ENCODE data around the gene SH3D19.
"Not testable (repeated sequence)": the region's sequence is repeated elsewhere in the genome, so short reads cannot be mapped to it uniquely, and the experiment has no call there.

Gene SH3D19

GRCh38 chr4:151144329-151145072 lies 180.9 kb downstream of the SH3D19 start:
- no peak for DNase-seq
- ChIA-PET POLR2A (interaction anchor here (0.6 to 0.7 kb wide), 2 partner anchors 42 to 127 kb away, joined by 3 read pairs; no protein-coding TSS in a partner anchor), CTCF (no interaction called here)
- Histone ChIP-seq H3K36me3 (ENCODE audit: control insufficient read depth in 4 of 4, insufficient read depth in 4 of 4, low read length in 3 of 4) (no peaks in the 10 kb centered on the region), H3K4me1 (ENCODE audit: control extremely low read depth in 1 of 4, control insufficient read depth in 4 of 4, insufficient read depth in 4 of 4, low read length in 3 of 4) (no peaks in the 10 kb centered on the region), H3K4me3 (ENCODE audit: control insufficient read depth in 1 of 7, extremely low read depth in 1 of 7, insufficient read depth in 4 of 7, low read depth in 2 of 7, low read length in 6 of 7) (no peak overlapping the region), H3K9me3 (ENCODE audit: control extremely low read depth in 1 of 5, control insufficient read depth in 4 of 5, insufficient read depth in 2 of 5, low read depth in 1 of 5, low read length in 4 of 5) (no peaks in the 10 kb centered on the region), H3K27ac (ENCODE audit: insufficient read depth in 1 of 2, low read depth in 1 of 2, low read length in 2 of 2, poor library complexity in 1 of 2, severe bottlenecking in 2 of 2) (no peak overlapping the region), H3K27me3 (replicated peaks in 2 of 5; ENCODE audit: control insufficient read depth in 4 of 5, insufficient read depth in 5 of 5, low read length in 4 of 5) (no peaks in the 10 kb centered on the region)
- WGBS (ENCODE audit: insufficient coverage), result 100% methylated on average over 3 of the region's 5 CpGs

GRCh38 chr4:151143811-151144210 lies 181.6 kb downstream of the SH3D19 start:
- Histone ChIP-seq H3K27me3 (replicated peaks in 2 of 5; ENCODE audit: control insufficient read depth in 4 of 5, insufficient read depth in 5 of 5, low read length in 4 of 5) (no peaks in the 10 kb centered on the region), H3K4me3 (ENCODE audit: control insufficient read depth in 1 of 7, extremely low read depth in 1 of 7, insufficient read depth in 4 of 7, low read depth in 2 of 7, low read length in 6 of 7) (no peak overlapping the region), H3K36me3 (ENCODE audit: control insufficient read depth in 4 of 4, insufficient read depth in 4 of 4, low read length in 3 of 4) (no peaks in the 10 kb centered on the region), H3K9me3 (ENCODE audit: control extremely low read depth in 1 of 5, control insufficient read depth in 4 of 5, insufficient read depth in 2 of 5, low read depth in 1 of 5, low read length in 4 of 5) (no peaks in the 10 kb centered on the region), H3K4me1 (ENCODE audit: control extremely low read depth in 1 of 4, control insufficient read depth in 4 of 4, insufficient read depth in 4 of 4, low read length in 3 of 4) (no peaks in the 10 kb centered on the region), H3K27ac (ENCODE audit: insufficient read depth in 1 of 2, low read depth in 1 of 2, low read length in 2 of 2, poor library complexity in 1 of 2, severe bottlenecking in 2 of 2) (no peak overlapping the region)
- CTCF ChIA-PET, result no interaction called here
- POLR2A ChIA-PET, result interaction anchor here (0.7 kb wide), 1 partner anchor 41 kb away, joined by 3 read pairs; no protein-coding TSS in a partner anchor
- whole genome bisulfite sequencing (ENCODE audit: insufficient coverage), result 100% methylated on average over 1 of the region's 3 CpGs
- no peak for DNase-seq

- Histone ChIP-seq H3K4me3 (ENCODE audit: control insufficient read depth in 1 of 7, extremely low read depth in 1 of 7, insufficient read depth in 4 of 7, low read depth in 2 of 7, low read length in 6 of 7) (no peak overlapping the region), H3K27me3 (replicated peaks in 2 of 5; ENCODE audit: control insufficient read depth in 4 of 5, insufficient read depth in 5 of 5, low read length in 4 of 5) (no peaks in the 10 kb centered on the region), H3K9me3 (ENCODE audit: control extremely low read depth in 1 of 5, control insufficient read depth in 4 of 5, insufficient read depth in 2 of 5, low read depth in 1 of 5, low read length in 4 of 5) (no peaks in the 10 kb centered on the region), H3K27ac (ENCODE audit: insufficient read depth in 1 of 2, low read depth in 1 of 2, low read length in 2 of 2, poor library complexity in 1 of 2, severe bottlenecking in 2 of 2) (no peak overlapping the region), H3K4me1 (ENCODE audit: control extremely low read depth in 1 of 4, control insufficient read depth in 4 of 4, insufficient read depth in 4 of 4, low read length in 3 of 4) (no peaks in the 10 kb centered on the region), H3K36me3 (ENCODE audit: control insufficient read depth in 4 of 4, insufficient read depth in 4 of 4, low read length in 3 of 4) (no peaks in the 10 kb centered on the region)
- peak in 1 of 3 donors; percentile 15 for DNase-seq
- CTCF ChIA-PET, result no interaction called here
- POLR2A ChIA-PET, result no interaction called here
- no CpG with 5 or more reads among the region's 2 CpGs for WGBS (ENCODE audit: insufficient coverage)
Measured at GRCh38 chr4:151143162-151143561, 182.2 kb downstream of the SH3D19 start.

DNA sequence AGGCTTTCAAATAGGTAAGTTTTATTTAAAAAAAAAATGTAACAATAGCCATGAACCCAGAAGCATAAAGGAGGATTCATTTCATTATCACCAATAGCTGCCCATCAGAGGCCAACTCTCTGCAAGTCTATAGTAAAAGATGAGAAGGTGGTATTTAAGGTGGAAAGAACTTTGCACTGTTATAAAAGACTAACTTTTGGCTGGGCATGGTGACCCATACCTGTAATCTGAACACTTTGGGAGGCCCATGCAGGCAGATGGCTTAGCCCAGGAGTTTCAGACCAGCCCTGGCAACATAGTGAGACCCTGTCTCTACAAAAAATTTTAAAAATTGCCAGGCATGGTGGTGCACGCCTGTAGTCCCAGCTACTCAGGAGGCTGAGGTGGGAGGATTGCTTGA lies 182.6 kb downstream of the SH3D19 start:
- no peaks in the 10 kb centered on the region for H3K36me3 ChIP-seq (ENCODE audit: control insufficient read depth in 4 of 4, insufficient read depth in 4 of 4, low read length in 3 of 4)
- no peak for DNase-seq
- H3K27me3 ChIP-seq (replicated peaks in 2 of 5; ENCODE audit: control insufficient read depth in 4 of 5, insufficient read depth in 5 of 5, low read length in 4 of 5), result no peaks in the 10 kb centered on the region
- H3K4me3 ChIP-seq (ENCODE audit: control insufficient read depth in 1 of 7, extremely low read depth in 1 of 7, insufficient read depth in 4 of 7, low read depth in 2 of 7, low read length in 6 of 7), result no peak overlapping the region
- POLR2A ChIA-PET, result no interaction called here
- 100% methylated on average over 1 of the region's 1 CpG for WGBS (ENCODE audit: insufficient coverage)
- CTCF ChIA-PET, result no interaction called here
- no peaks in the 10 kb centered on the region for H3K9me3 ChIP-seq (ENCODE audit: control extremely low read depth in 1 of 5, control insufficient read depth in 4 of 5, insufficient read depth in 2 of 5, low read depth in 1 of 5, low read length in 4 of 5)
- H3K4me1 ChIP-seq (ENCODE audit: control extremely low read depth in 1 of 4, control insufficient read depth in 4 of 4, insufficient read depth in 4 of 4, low read length in 3 of 4), result no peaks in the 10 kb centered on the region
- no peak overlapping the region for H3K27ac ChIP-seq (ENCODE audit: insufficient read depth in 1 of 2, low read depth in 1 of 2, low read length in 2 of 2, poor library complexity in 1 of 2, severe bottlenecking in 2 of 2)

GRCh38 chr4:151139814-151140213 lies 185.6 kb downstream of the SH3D19 start:
- Histone ChIP-seq H3K4me1 (ENCODE audit: control extremely low read depth in 1 of 4, control insufficient read depth in 4 of 4, insufficient read depth in 4 of 4, low read length in 3 of 4) (no peaks in the 10 kb centered on the region), H3K9me3 (ENCODE audit: control extremely low read depth in 1 of 5, control insufficient read depth in 4 of 5, insufficient read depth in 2 of 5, low read depth in 1 of 5, low read length in 4 of 5) (no peaks in the 10 kb centered on the region), H3K4me3 (ENCODE audit: control insufficient read depth in 1 of 7, extremely low read depth in 1 of 7, insufficient read depth in 4 of 7, low read depth in 2 of 7, low read length in 6 of 7) (no peak overlapping the region), H3K27me3 (replicated peaks in 2 of 5; ENCODE audit: control insufficient read depth in 4 of 5, insufficient read depth in 5 of 5, low read length in 4 of 5) (no peaks in the 10 kb centered on the region), H3K27ac (ENCODE audit: insufficient read depth in 1 of 2, low read depth in 1 of 2, low read length in 2 of 2, poor library complexity in 1 of 2, severe bottlenecking in 2 of 2) (no peak overlapping the region), H3K36me3 (ENCODE audit: control insufficient read depth in 4 of 4, insufficient read depth in 4 of 4, low read length in 3 of 4) (no peaks in the 10 kb centered on the region)
- ChIA-PET POLR2A (no interaction called here), CTCF (interaction anchor here (1.6 kb wide), 1 partner anchor 23 kb away, joined by 6 read pairs; no protein-coding TSS in a partner anchor)
- DNase-seq, result no peak
- WGBS (ENCODE audit: insufficient coverage), result no CpG with 5 or more reads among the region's 1 CpG

- POLR2A ChIA-PET; CTCF ChIA-PET; DNase-seq; H3K36me3 ChIP-seq (ENCODE audit: control insufficient read depth in 4 of 4, insufficient read depth in 4 of 4, low read length in 3 of 4); H3K4me1 ChIP-seq (ENCODE audit: control extremely low read depth in 1 of 4, control insufficient read depth in 4 of 4, insufficient read depth in 4 of 4, low read length in 3 of 4); H3K9me3 ChIP-seq (ENCODE audit: control extremely low read depth in 1 of 5, control insufficient read depth in 4 of 5, insufficient read depth in 2 of 5, low read depth in 1 of 5, low read length in 4 of 5); H3K4me3 ChIP-seq (ENCODE audit: control insufficient read depth in 1 of 7, extremely low read depth in 1 of 7, insufficient read depth in 4 of 7, low read depth in 2 of 7, low read length in 6 of 7); H3K27me3 ChIP-seq (replicated peaks in 2 of 5; ENCODE audit: control insufficient read depth in 4 of 5, insufficient read depth in 5 of 5, low read length in 4 of 5); H3K27ac ChIP-seq (ENCODE audit: insufficient read depth in 1 of 2, low read depth in 1 of 2, low read length in 2 of 2, poor library complexity in 1 of 2, severe bottlenecking in 2 of 2): not testable (repeated sequence)
- WGBS (ENCODE audit: insufficient coverage), result 92% methylated on average over 3 of the region's 3 CpGs
Measured at GRCh38 chr4:151136048-151136447, 189.4 kb downstream of the SH3D19 start.

- DNase-seq, result no peak
- ChIA-PET CTCF (no interaction called here), POLR2A (no interaction called here)
- Histone ChIP-seq H3K36me3 (ENCODE audit: control insufficient read depth in 4 of 4, insufficient read depth in 4 of 4, low read length in 3 of 4) (no peaks in the 10 kb centered on the region), H3K4me1 (ENCODE audit: control extremely low read depth in 1 of 4, control insufficient read depth in 4 of 4, insufficient read depth in 4 of 4, low read length in 3 of 4) (no peaks in the 10 kb centered on the region), H3K27ac (ENCODE audit: insufficient read depth in 1 of 2, low read depth in 1 of 2, low read length in 2 of 2, poor library complexity in 1 of 2, severe bottlenecking in 2 of 2) (no peak overlapping the region), H3K27me3 (replicated peaks in 2 of 5; ENCODE audit: control insufficient read depth in 4 of 5, insufficient read depth in 5 of 5, low read length in 4 of 5) (no peaks in the 10 kb centered on the region), H3K4me3 (ENCODE audit: control insufficient read depth in 1 of 7, extremely low read depth in 1 of 7, insufficient read depth in 4 of 7, low read depth in 2 of 7, low read length in 6 of 7) (no peak overlapping the region), H3K9me3 (ENCODE audit: control extremely low read depth in 1 of 5, control insufficient read depth in 4 of 5, insufficient read depth in 2 of 5, low read depth in 1 of 5, low read length in 4 of 5) (no peaks in the 10 kb centered on the region)
- WGBS (ENCODE audit: insufficient coverage), result 97% methylated on average over 5 of the region's 5 CpGs
Measured at GRCh38 chr4:151133311-151133710, 192.1 kb downstream of the SH3D19 start.

Measured in common myeloid progenitor, CD34-positive (primary cell).